ENCODE data around the gene CDH3. TPM values are rescaled to one million over a fixed set of nuclear protein-coding genes. Genes with fewer than 3 reads are reported as not detected.

CDH3 gene
- polyA plus RNA-seq, 2 of the 4 experiments (the other 2 are of a cell fraction) = 0.08 to 0.25 TPM

GRCh38 chr16:68607443-68607842 is 37.7 kb upstream of the CDH3 start:
- WGBS (ENCODE audit: missing lambda C conversion rate) = 81% methylated on average over 7 of the region's 7 CpGs
- FAIRE-seq = no peak
- no peak for ATAC-seq
- ChIA-PET POLR2A (no interaction called here), CTCF (no interaction called here)
- TF ChIP-seq ELK1 (IDR thresholded peaks at IDR 0.05; ENCODE audit: low read depth, low read length) (no peak), CTCF (IDR thresholded peaks at IDR 0.05) (no peak), PBX3 (IDR thresholded peaks at IDR 0.05) (no peak), ESRRA (IDR thresholded peaks at IDR 0.05; ENCODE audit: borderline replicate concordance, low read length) (no peak), ZFP36 (IDR thresholded peaks at IDR 0.05; ENCODE audit: borderline replicate concordance, partially characterized antibody) (no peak), MAX (IDR thresholded peaks at IDR 0.05) (no peak), HOXA7 (CRISPR knock-in tag; IDR thresholded peaks at IDR 0.05) (no peak), CHD4 (IDR thresholded peaks at IDR 0.05; ENCODE audit: borderline replicate concordance) (no peak), NPAS2 (CRISPR knock-in tag; IDR thresholded peaks at IDR 0.05; ENCODE audit: borderline replicate concordance) (no peak), PHF8 (IDR thresholded peaks at IDR 0.05; ENCODE audit: borderline replicate concordance, low read depth) (no peak), SMC3 (IDR thresholded peaks at IDR 0.05) (no peak), RARB (CRISPR knock-in tag; IDR thresholded peaks at IDR 0.05) (no peak), MAZ (IDR thresholded peaks at IDR 0.05; ENCODE audit: borderline replicate concordance, low read depth, low read length) (no peak), ATOH8 (CRISPR knock-in tag; IDR thresholded peaks at IDR 0.05; ENCODE audit: low read depth) (no peak), HOXB5 (CRISPR knock-in tag; IDR thresholded peaks at IDR 0.05) (no peak), HEYL (CRISPR knock-in tag; IDR thresholded peaks at IDR 0.05) (no peak), HES2 (IDR thresholded peaks at IDR 0.05) (no peak), RNF2 (IDR thresholded peaks at IDR 0.05; ENCODE audit: borderline replicate concordance, low read depth) (no peak), EHF (CRISPR knock-in tag; IDR thresholded peaks at IDR 0.05) (no peak), MAFK (IDR thresholded peaks at IDR 0.05; ENCODE audit: partially characterized antibody) (no peak)
- DNase-seq (ENCODE audit: low read depth in 1 of 2, low spot score in 1 of 2) = no peak
- Histone ChIP-seq H3K27ac (no peak overlapping the region), H3K9me3 (0 out of 3 replicates have a peak, but pooled peaks cover 6% of the 10 kb centered on the region), H3K4me1 (no peaks in the 10 kb centered on the region), H3K4me2 (no peak overlapping the region), H3K4me3 (no peak overlapping the region)

GRCh38 chr16:68608330-68608729 is 36.8 kb upstream of the CDH3 start:
- TF ChIP-seq PHF8 (IDR thresholded peaks at IDR 0.05; ENCODE audit: borderline replicate concordance, low read depth) (no peak), FOSL2 (IDR thresholded peaks at IDR 0.05) (no peak), FOSL2 (CRISPR knock-in tag; IDR thresholded peaks at IDR 0.05) (no peak), ZSCAN20 (CRISPR knock-in tag; IDR thresholded peaks at IDR 0.05) (no peak), ATOH8 (CRISPR knock-in tag; IDR thresholded peaks at IDR 0.05; ENCODE audit: low read depth) (no peak), ELK1 (IDR thresholded peaks at IDR 0.05; ENCODE audit: low read depth, low read length) (no peak), FOXS1 (CRISPR knock-in tag; IDR thresholded peaks at IDR 0.05) (no peak), HOXA7 (CRISPR knock-in tag; IDR thresholded peaks at IDR 0.05) (no peak), MAFK (IDR thresholded peaks at IDR 0.05; ENCODE audit: partially characterized antibody) (no peak), HDAC2 (IDR thresholded peaks at IDR 0.05) (no peak), CBX2 (IDR thresholded peaks at IDR 0.05; ENCODE audit: borderline replicate concordance, low read depth) (no peak), HOXB5 (CRISPR knock-in tag; IDR thresholded peaks at IDR 0.05) (no peak)
- peaks cover 12% of the 10 kb centered on the region; the same call in 2 of the 3 replicates for H3K9me3 ChIP-seq
- FAIRE-seq = no peak
- H3K4me1 ChIP-seq = no peaks in the 10 kb centered on the region
- POLR2A ChIA-PET = no interaction called here
- H3K4me3 ChIP-seq = no peak overlapping the region
- ATAC-seq = no peak
- WGBS (ENCODE audit: missing lambda C conversion rate) = 31% methylated on average over 2 of the region's 2 CpGs
- DNase-seq (ENCODE audit: low read depth in 1 of 2, low spot score in 1 of 2) = no peak
- no peak overlapping the region for H3K27ac ChIP-seq
- CTCF ChIA-PET = interaction anchor here (0.7 to 1.3 kb wide), 2 partner anchors 14 to 18 kb away, joined by 3 read pairs; no protein-coding TSS in a partner anchor
- no peak overlapping the region for H3K4me2 ChIP-seq
